RWPE1 (cell line): ENCODE measurements around the gene CDH12.
"Not testable (repeated sequence)": the region's sequence is repeated elsewhere in the genome, so short reads cannot be mapped to it uniquely, and the experiment has no call there.

Source experiments
- CTCF ChIA-PET: fragments of 350-600 bp; sonication (Branson Sonifier 250); formaldehyde crosslinking; extraction: SDS; loops from one replicate; lab custom pipeline; 2021; lab: Yijun Ruan, JAX
- POLR2A ChIA-PET: fragments of 400-600 bp; formaldehyde crosslinking; extraction: SDS; loops from one replicate; lab custom pipeline; 2020; ENCODE audit warnings: antibody characterized with exemption; ENCODE audit not compliant: low non-redundant PET; lab: Yijun Ruan, JAX
- DNase-seq: peaks from one replicate; pipeline ENCODE4 v3.0.0; 2012; ENCODE audit warnings: low spot score
- H3K27ac ChIP-seq: fragments of 450-650 bp; 2 replicates; pipeline ENCODE4 v1.5.1; 2017
- TF ChIP-seq, protein P1 (sequence below): fragments of 450-650 bp; conservative IDR thresholded peaks from 2 replicates; pipeline ENCODE4 v1.5.1; 2017; ENCODE audit warnings: low read depth, mild to moderate bottlenecking

CDH12 gene

GRCh38 chr5:22168704-22169103, 684.4 kb downstream of the CDH12 start:
- H3K27ac ChIP-seq, CTCF ChIA-PET, DNase-seq, POLR2A ChIA-PET: not testable (repeated sequence)

- POLR2A ChIA-PET, DNase-seq, H3K27ac ChIP-seq, CTCF ChIA-PET: not testable (repeated sequence)
Observed at GRCh38 chr5:22165931-22166330, 687.2 kb downstream of the CDH12 start.

- H3K27ac ChIP-seq, DNase-seq, POLR2A ChIA-PET, CTCF ChIA-PET: not testable (repeated sequence)
Observed at GRCh38 chr5:22164910-22165748, 688.0 kb downstream of the CDH12 start.

- H3K27ac ChIP-seq, CTCF ChIA-PET, DNase-seq, POLR2A ChIA-PET: not testable (repeated sequence)
Observed at GRCh38 chr5:22156953-22157352, 696.2 kb downstream of the CDH12 start.

GRCh38 chr5:22154779-22155178, 698.4 kb downstream of the CDH12 start:
- CTCF ChIA-PET, H3K27ac ChIP-seq, DNase-seq, POLR2A ChIA-PET: not testable (repeated sequence)

GRCh38 chr5:22151801-22152200, 701.3 kb downstream of the CDH12 start:
- CTCF ChIA-PET, POLR2A ChIA-PET: not testable (repeated sequence)

DNA sequence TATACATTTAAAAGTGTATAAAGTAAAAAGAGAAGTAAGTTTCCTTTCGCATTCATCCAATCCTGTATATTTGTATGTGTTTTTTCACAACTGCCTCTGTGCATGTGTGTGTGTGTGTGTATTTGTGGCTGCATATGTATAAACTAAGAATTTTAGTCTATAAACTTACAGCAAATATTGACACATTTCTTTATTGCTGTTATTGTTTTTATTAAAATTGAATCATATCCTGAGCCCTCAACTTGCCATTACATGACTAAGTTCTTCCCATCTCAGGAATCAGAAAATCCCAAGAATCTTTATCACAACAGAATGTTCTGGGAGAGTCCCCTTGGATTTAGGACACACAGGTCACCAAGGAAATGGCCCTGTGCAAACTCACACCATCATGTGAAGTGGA, 712.7 kb downstream of the CDH12 start:
- POLR2A ChIA-PET, DNase-seq, H3K27ac ChIP-seq: not testable (repeated sequence)
- CTCF ChIA-PET: interaction anchor here (0.7 kb wide), 1 partner anchor 274 kb away, joined by 3 read pairs; no protein-coding TSS in a partner anchor

More at GRCh38 chr5:22151801-22152200, 701.3 kb downstream of the CDH12 start:
- not testable (repeated sequence) for DNase-seq, H3K27ac ChIP-seq

DNA sequence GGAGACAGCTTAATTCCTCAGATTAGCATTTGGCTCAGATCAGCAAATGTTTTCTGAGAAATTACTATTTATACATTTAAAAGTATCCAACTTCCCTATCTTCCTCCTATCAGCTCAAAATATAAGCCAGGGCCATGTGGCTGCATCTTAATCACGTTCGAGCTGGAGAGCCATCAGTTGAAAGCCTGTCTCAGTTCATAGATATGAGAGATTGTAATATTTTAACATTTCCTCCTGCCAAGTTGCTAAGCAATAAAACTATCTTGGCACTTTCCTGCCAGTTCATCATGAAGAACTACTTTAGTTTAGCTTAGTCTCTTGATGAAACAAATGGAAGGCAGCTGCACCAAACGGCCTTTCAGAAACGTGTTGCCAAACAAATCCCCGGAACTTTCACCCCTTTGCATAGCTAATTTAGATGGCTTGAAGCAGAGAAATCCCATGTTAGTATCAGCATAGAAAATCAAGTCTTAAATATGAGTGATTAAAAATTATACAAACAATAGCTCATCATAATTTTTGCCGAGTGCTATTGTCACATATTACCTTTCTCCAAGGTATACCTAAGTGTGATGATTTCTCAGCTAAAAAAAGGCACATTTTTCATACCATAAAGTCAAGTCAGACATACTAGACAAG, 713.4 kb downstream of the CDH12 start:
- POLR2A ChIA-PET, CTCF ChIA-PET, H3K27ac ChIP-seq, DNase-seq: not testable (repeated sequence)

GRCh38 chr5:22111320-22111719, 741.8 kb downstream of the CDH12 start:
- no peak overlapping the region for H3K27ac ChIP-seq
- TF ChIP-seq, protein P1, sequence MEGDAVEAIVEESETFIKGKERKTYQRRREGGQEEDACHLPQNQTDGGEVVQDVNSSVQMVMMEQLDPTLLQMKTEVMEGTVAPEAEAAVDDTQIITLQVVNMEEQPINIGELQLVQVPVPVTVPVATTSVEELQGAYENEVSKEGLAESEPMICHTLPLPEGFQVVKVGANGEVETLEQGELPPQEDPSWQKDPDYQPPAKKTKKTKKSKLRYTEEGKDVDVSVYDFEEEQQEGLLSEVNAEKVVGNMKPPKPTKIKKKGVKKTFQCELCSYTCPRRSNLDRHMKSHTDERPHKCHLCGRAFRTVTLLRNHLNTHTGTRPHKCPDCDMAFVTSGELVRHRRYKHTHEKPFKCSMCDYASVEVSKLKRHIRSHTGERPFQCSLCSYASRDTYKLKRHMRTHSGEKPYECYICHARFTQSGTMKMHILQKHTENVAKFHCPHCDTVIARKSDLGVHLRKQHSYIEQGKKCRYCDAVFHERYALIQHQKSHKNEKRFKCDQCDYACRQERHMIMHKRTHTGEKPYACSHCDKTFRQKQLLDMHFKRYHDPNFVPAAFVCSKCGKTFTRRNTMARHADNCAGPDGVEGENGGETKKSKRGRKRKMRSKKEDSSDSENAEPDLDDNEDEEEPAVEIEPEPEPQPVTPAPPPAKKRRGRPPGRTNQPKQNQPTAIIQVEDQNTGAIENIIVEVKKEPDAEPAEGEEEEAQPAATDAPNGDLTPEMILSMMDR: no peak
- POLR2A ChIA-PET: no interaction called here
- CTCF ChIA-PET: no interaction called here
- no peak for DNase-seq

DNA sequence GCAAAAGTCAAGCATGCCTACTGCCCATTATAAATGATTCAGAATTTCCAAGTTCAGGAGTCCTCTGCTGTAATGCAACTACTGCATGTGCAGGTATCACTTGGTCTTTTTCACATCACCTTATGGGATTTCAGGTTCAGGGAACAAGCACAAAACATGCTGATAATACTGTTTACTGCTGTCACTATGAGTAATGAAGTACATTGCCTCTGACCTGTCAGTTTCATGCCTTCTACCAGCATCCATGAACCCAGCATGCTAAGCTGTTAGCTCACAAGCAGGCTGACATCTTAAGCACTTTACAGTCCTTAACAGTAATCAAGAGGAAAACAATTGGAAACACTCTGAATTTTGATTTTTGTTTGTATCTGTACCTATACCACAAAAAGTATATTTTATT, 743.8 kb downstream of the CDH12 start:
- no peak overlapping the region for H3K27ac ChIP-seq
- POLR2A ChIA-PET: interaction anchor here (0.5 kb wide), 1 partner anchor 84 kb away, joined by 3 read pairs; no protein-coding TSS in a partner anchor
- TF ChIP-seq, protein P1: no peak
- DNase-seq: no peak
- CTCF ChIA-PET: no interaction called here
